Measurements from ENCODE around the gene COL19A1. TPM values are rescaled to one million over a fixed set of nuclear protein-coding genes. Genes with fewer than 3 reads are reported as not detected.
A peak's percentile ranks its signal among the peaks of the same experiment; 100 is the strongest.

COL19A1 gene
- total and polyA plus RNA-seq, 2 donors from 2014 or later = 0.60 to 1.1 TPM

DNA sequence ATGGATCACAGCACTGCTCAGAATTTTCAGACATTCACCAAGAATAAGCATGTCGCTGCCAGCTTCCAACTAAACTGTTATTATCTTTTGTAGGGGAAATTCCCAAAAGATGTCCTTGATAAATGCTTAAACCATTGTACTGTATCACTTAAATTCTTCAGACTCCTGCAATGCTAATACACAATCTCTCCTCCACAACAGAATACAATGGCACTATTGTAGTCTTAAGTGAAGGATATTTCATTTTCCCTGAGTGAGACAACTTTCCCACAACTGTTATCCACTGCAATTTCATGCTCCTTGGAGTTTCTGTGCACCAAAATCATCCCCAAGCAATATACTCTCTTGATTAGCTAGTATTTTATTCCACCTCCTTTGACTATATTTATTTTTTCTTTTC lies 246.8 kb downstream of the COL19A1 start:
- no peaks in the 10 kb centered on the region for H3K27me3 ChIP-seq (ENCODE audit: control insufficient read depth, insufficient read depth, low read length)
- H3K27ac ChIP-seq (ENCODE audit: low read depth in 2 of 2, low read length in 2 of 2) = no peak overlapping the region
- peaks cover 0 to 6% (median 0%) of the 10 kb centered on the region in 3 donors for H3K4me1 ChIP-seq (ENCODE audit: control insufficient read depth in 2 of 3, insufficient read depth in 2 of 3, low read depth in 1 of 3, low read length in 3 of 3)
- H3K36me3 ChIP-seq (ENCODE audit: control insufficient read depth in 2 of 3, insufficient read depth in 3 of 3, low read length in 3 of 3) = no peaks in the 10 kb centered on the region
- intact Hi-C loops (cut with DNase I) = no loop called here
- no peak for FAIRE-seq
- H3K9ac ChIP-seq (ENCODE audit: low read length in 3 of 3) = no peak overlapping the region
- H3K4me3 ChIP-seq (ENCODE audit: low read length in 3 of 3) = no peak overlapping the region
- no peaks in the 10 kb centered on the region for H3K9me3 ChIP-seq (ENCODE audit: control insufficient read depth in 2 of 3, insufficient read depth in 1 of 3, low read length in 3 of 3)
- TF ChIP-seq, protein P1, sequence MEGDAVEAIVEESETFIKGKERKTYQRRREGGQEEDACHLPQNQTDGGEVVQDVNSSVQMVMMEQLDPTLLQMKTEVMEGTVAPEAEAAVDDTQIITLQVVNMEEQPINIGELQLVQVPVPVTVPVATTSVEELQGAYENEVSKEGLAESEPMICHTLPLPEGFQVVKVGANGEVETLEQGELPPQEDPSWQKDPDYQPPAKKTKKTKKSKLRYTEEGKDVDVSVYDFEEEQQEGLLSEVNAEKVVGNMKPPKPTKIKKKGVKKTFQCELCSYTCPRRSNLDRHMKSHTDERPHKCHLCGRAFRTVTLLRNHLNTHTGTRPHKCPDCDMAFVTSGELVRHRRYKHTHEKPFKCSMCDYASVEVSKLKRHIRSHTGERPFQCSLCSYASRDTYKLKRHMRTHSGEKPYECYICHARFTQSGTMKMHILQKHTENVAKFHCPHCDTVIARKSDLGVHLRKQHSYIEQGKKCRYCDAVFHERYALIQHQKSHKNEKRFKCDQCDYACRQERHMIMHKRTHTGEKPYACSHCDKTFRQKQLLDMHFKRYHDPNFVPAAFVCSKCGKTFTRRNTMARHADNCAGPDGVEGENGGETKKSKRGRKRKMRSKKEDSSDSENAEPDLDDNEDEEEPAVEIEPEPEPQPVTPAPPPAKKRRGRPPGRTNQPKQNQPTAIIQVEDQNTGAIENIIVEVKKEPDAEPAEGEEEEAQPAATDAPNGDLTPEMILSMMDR (IDR thresholded peaks at IDR 0.05; ENCODE audit: borderline replicate concordance, extremely low read depth, insufficient read depth) = no peak
- no peak for DNase-seq

GRCh38 chr6:70118670-70119069 lies 252.3 kb downstream of the COL19A1 start:
- TF ChIP-seq, protein P1 (IDR thresholded peaks at IDR 0.05; ENCODE audit: borderline replicate concordance, extremely low read depth, insufficient read depth) = no peak
- H3K9me3 ChIP-seq (ENCODE audit: control insufficient read depth in 2 of 3, insufficient read depth in 1 of 3, low read length in 3 of 3) = no peaks in the 10 kb centered on the region
- no peak for DNase-seq
- no peaks in the 10 kb centered on the region for H3K36me3 ChIP-seq (ENCODE audit: control insufficient read depth in 2 of 3, insufficient read depth in 3 of 3, low read length in 3 of 3)
- no peak overlapping the region for H3K4me3 ChIP-seq (ENCODE audit: low read length in 3 of 3)
- FAIRE-seq = no peak
- intact Hi-C loops (cut with DNase I) = no loop called here
- no peaks in the 10 kb centered on the region for H3K27me3 ChIP-seq (ENCODE audit: control insufficient read depth, insufficient read depth, low read length)
- no peak overlapping the region for H3K9ac ChIP-seq (ENCODE audit: low read length in 3 of 3)
- H3K27ac ChIP-seq (ENCODE audit: low read depth in 2 of 2, low read length in 2 of 2) = no peak overlapping the region
- H3K4me1 ChIP-seq (ENCODE audit: control insufficient read depth in 2 of 3, insufficient read depth in 2 of 3, low read depth in 1 of 3, low read length in 3 of 3) = peaks cover 0 to 25% (median 4%) of the 10 kb centered on the region in 3 donors

GRCh38 chr6:70119218-70119835 lies 253.0 kb downstream of the COL19A1 start:
- H3K4me3 ChIP-seq (ENCODE audit: low read length in 3 of 3) = no peak overlapping the region
- no peaks in the 10 kb centered on the region for H3K36me3 ChIP-seq (ENCODE audit: control insufficient read depth in 2 of 3, insufficient read depth in 3 of 3, low read length in 3 of 3)
- TF ChIP-seq, protein P1 (IDR thresholded peaks at IDR 0.05; ENCODE audit: borderline replicate concordance, extremely low read depth, insufficient read depth) = no peak
- H3K27me3 ChIP-seq (ENCODE audit: control insufficient read depth, insufficient read depth, low read length) = no peaks in the 10 kb centered on the region
- H3K9ac ChIP-seq (ENCODE audit: low read length in 3 of 3) = no peak overlapping the region
- DNase-seq (peak in 2 of 5 donors; percentile 40 to 47), FAIRE-seq (peak; percentile 38)
- H3K9me3 ChIP-seq (ENCODE audit: control insufficient read depth in 2 of 3, insufficient read depth in 1 of 3, low read length in 3 of 3) = no peaks in the 10 kb centered on the region
- peak overlapping the region in 1 of 2 donors; percentile 29 for H3K27ac ChIP-seq (ENCODE audit: low read depth in 2 of 2, low read length in 2 of 2)
- intact Hi-C loops (cut with DNase I) = no loop called here
- H3K4me1 ChIP-seq (ENCODE audit: control insufficient read depth in 2 of 3, insufficient read depth in 2 of 3, low read depth in 1 of 3, low read length in 3 of 3) = peaks cover 0 to 25% (median 4%) of the 10 kb centered on the region in 3 donors
